ENCODE data around the gene TANGO6.

TANGO6 gene

GRCh38 chr16:68866933-68867332 is 23.6 kb downstream of the TANGO6 start:
- no peak for DNase-seq (ENCODE audit: low read depth in 2 of 2)

DNA sequence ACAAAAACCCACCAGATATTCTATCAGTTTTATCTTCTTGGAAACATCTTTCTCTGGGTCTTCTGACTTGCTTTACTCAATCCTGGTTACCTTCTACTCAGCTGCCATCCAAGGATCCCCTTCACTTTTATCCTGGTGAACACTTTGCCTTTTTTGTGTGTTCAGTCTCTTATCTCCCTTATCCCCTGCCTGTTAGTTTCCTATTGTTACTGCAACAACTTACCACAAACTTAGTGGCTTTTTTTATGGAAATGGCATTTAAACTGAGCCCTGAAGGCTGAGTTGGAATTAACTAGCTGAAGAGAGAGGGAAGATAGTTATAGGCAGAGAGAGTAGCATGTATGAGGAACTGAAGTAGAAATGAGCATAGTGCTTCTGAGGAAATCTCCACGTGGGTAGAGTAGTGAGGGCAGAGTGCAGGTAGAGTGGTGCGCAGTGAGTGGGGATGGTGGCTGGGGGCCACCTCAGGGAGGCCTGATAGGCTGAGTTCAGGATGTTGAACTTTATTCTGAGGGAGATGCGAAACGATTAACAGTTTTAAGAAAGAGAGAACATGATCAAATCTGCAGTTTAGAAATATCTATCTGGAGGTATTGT is 26.3 kb downstream of the TANGO6 start:
- DNase-seq (ENCODE audit: low read depth in 2 of 2), result no peak

- no peak for DNase-seq (ENCODE audit: low read depth in 2 of 2)
Observed at GRCh38 chr16:68873635-68874471, 30.5 kb downstream of the TANGO6 start.

- no peak for DNase-seq (ENCODE audit: low read depth in 2 of 2)
Observed at GRCh38 chr16:68875871-68876270, 32.5 kb downstream of the TANGO6 start.

DNA sequence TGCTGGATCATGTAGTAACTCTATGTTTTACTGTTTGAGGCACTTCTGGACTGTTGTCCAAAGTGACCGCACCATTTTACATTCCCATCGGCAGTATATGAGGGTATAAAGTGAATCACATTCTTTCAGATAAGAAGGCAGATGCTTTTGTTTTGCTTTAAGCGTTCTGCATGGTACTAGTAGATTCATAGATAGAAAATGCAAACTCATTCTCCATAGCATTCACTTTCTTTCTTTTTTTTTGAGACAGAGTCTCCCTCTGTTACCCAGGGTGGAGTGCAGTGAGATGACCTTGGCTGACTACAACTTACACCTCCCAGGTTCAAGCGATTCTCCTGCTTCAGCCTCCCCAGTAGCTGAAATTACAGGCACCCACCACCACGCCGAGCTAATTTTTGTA is 40.4 kb downstream of the TANGO6 start:
- DNase-seq (ENCODE audit: low read depth in 2 of 2), result no peak

DNA sequence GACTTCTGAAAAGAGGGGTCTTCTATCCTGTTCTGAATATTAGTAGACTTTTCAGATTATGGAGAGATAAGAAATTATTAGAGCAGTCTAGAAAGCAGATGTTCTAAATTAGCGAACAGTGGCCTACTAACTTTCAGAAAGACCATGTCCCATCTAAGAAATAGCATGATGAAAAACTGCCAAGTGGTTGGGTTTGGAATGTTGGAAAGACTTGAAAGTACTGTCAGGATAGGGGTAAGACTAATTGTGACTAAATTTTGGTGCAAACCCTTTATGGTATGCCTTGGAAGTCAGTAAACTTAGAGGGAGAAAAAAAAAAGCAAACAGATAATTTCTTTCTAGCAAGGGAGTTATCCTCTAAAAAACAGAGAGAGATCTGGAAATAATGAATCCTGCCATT is 41.1 kb downstream of the TANGO6 start:
- DNase-seq (ENCODE audit: low read depth in 2 of 2), result no peak

DNA sequence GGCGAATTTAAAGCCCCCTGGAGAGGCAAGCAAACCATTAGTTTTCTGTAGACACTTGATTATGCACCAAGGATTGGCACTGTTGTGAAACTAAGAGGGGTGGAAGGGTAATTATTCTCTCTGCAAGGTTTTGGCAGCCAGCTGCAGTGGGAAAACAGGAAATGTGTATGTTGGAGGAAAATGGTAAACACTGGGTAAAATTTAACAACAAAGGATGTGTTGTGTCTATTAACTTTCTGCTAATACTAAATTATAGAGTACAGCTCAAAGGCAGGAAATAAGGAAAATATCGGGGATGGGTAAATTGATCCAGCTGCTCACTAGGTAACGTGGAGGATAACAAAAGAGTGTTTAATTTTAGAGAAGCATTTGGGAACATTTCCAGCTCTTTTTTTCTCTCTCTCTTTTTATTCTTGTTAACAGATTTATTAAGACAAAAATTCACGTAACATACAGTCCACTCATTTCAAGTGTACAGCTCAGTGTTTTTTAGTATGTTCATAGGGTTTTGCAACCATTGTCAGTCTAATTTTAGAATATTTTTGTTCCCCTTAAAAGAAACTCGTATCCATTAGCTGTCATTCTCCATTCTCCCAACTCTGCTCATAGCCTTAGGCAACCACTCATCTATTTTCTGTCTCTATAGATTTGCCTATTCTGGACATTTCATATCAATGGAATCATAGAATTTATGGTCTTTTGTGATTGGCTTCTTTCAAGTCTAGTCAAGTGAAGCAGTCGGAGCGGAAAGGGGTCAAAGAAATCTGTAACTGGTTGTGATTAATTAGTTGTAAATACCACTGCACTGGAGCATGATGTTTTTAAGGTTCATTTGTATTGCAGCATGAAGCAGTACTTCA is 41.8 kb downstream of the TANGO6 start:
- DNase-seq (ENCODE audit: low read depth in 2 of 2), result no peak

GRCh38 chr16:68887107-68887506 is 43.8 kb downstream of the TANGO6 start:
- no peak for DNase-seq (ENCODE audit: low read depth in 2 of 2)

DNA sequence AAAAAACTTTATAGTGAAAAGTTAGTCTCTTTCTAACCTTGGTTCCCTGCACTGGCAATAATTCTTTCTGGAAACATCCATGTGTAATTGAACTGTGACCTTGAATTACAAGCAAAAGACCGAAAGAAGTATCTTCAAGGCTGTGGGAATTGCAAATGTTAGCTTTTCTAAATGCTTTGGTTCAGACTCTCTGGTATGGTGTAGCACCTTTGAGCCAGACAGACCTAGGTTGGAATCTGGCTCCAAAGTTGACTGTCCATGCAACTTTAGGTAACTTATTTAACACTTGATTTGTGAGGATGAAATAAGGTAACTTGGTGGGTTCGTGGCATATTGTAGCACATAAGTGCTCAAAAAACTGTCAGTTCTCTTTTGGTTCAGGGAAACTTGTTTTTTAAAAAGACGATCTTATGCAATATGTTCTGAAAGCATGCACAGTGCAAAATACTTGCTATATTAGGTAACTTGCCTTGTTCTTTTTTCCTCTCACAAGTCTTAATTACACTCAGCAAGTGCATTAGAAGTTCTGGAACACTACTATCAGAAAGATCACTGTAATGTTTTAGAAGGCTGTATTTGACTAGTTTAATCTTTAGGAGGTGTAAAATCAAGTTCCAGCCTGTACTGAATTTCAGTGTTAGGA is 46.3 kb downstream of the TANGO6 start:
- no peak for DNase-seq (ENCODE audit: low read depth in 2 of 2)

GRCh38 chr16:68892214-68892613 is 48.9 kb downstream of the TANGO6 start:
- no peak for DNase-seq (ENCODE audit: low read depth in 2 of 2)

GRCh38 chr16:68892898-68893297 is 49.6 kb downstream of the TANGO6 start:
- no peak for DNase-seq (ENCODE audit: low read depth in 2 of 2)

GRCh38 chr16:68893710-68894705 is 50.7 kb downstream of the TANGO6 start:
- no peak for DNase-seq (ENCODE audit: low read depth in 2 of 2)

DNA sequence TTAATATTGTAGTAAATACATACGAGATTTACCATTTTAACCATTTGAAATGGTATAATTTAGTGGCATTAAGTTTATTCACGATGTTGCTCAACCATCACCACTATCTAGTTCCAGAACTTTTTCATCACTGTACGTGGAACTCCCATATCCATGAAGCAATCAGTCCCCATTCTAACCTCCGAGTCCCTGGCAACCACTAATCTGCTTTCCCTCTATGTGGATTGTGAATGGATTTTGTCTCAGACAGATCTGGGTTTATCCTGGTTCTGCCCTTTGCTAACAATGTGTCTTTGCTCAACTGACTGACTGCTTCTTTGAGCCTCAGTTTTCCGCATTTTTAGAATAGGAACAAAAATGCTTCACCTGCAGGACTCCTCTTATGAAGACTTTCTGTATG is 51.4 kb downstream of the TANGO6 start:
- no peak for DNase-seq (ENCODE audit: low read depth in 2 of 2)

DNA sequence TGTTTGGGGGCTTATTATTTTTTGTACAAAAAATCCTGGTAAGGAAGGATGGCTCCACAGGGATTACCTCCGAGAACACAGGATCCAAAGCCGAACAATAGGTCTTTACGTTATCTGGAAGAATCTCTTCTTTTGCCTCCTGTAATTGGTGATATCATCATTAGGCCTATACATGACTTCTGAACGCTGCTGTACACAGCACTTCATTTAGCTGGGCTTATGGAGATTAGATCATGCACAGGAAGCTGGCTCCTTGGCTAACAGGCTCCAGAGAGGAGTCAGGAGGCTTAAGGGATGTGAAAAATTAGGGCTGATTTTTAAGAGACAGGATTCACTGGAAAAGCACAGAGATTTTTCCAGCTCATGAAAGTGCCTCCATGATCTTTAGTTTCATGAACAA is 54.7 kb downstream of the TANGO6 start:
- no peak for DNase-seq (ENCODE audit: low read depth in 2 of 2)

DNA sequence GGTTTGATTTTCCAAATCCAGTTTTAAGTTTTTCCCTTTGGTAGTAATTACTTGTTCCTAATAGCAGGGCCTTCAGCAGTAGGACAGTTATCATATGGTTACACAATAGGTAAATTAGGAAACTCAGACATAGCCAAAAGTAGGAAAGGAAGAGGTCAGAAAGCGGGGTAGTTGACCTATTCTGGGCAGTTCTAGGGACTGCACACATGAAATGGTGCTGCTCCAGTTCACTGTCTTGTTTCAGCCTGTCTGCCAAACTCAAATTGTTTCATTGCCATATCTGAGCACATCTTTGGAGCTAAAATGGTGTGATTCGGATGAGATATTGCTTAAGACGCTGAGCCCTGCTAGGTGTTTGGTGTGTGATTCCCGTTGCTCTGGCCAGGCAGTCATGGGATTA is 56.7 kb downstream of the TANGO6 start:
- no peak for DNase-seq (ENCODE audit: low read depth in 2 of 2)

- no peak for DNase-seq (ENCODE audit: low read depth in 2 of 2)
Observed at GRCh38 chr16:68902003-68902968, 59.0 kb downstream of the TANGO6 start.

DNA sequence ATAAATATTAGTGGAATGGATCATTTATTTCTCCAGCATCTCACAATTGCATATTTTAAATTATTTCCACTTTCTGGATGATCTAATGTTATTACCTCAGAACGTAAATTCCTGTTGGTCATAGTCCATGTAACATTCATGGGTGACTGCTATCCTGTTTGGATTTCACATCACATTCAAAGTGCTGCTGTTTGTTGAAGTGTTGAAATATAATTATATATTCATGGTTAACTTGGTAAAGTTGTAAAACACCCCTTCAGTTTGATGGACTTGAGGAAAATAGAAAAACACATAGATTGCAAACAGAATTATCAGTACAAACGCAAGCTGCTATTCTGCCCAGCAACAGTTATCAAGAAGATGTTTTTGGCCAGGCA is 59.6 kb downstream of the TANGO6 start:
- no peak for DNase-seq (ENCODE audit: low read depth in 2 of 2)

- DNase-seq (ENCODE audit: low read depth in 2 of 2), result no peak
Observed at GRCh38 chr16:68907297-68907696, 64.0 kb downstream of the TANGO6 start.

DNA sequence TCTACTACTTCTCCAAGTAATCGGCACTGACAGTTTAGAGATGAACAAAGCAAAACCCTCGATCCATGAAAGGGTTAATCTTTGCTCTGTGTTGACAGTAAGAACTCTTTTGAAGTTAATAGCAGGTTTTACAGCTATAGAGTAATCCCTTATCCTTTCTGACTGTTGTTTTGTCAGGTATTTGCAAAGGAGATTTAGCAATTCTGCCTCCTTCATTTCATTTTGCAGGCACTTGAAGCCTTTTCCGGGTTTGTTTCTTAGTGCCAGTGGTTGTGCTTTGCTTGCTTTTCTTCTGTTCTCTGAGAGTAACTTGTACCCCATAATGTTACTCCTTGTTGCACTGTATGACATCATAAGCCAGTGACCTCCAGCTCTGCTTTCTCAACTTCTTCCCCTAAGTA is 64.5 kb downstream of the TANGO6 start:
- no peak for DNase-seq (ENCODE audit: low read depth in 2 of 2)
